Left cardiac atrium (tissue), 4 donors: ENCODE measurements around the gene ANO9. TPM values are rescaled to one million over a fixed set of nuclear protein-coding genes. Genes with fewer than 3 reads are reported as not detected.
A peak's percentile ranks its signal among the peaks of the same experiment; 100 is the strongest.
"Not testable (repeated sequence)": the region's sequence is repeated elsewhere in the genome, so short reads cannot be mapped to it uniquely, and the experiment has no call there.

Experiments
- ATAC-seq, 2 donors: fragments of 200-7000 bp; cut with Tn5 transposase; one replicate each; pipeline ENCODE4 v1.9.1; 2020; ENCODE audit warnings: mild to moderate bottlenecking in 2 of 2, moderate library complexity in 2 of 2
- DNase-seq: peaks from one replicate; pipeline ENCODE4 v3.0.0-alpha.2; 2020
- intact Hi-C, 2 donors: fragments of 100-400 bp; cut with DNase I; formaldehyde crosslinking; loops; one replicate each; pipeline versions ENCODE4 v1.14.1 to v1.15.1; 2022 to 2023
- total RNA-seq, 2 donors: library from RNA; stranded (reverse); fragmentation: NEBNext Ultra II Directional; extraction: Animal tissue kit (Norgen Biotek cat#: 25700); gene quantifications; one replicate each; pipeline ENCODE4 v1.2.1, GENCODE V29; 2021
- donor health status: DM: no; HTN: yes; CAD: no.
- donor health status: DM: no; HTN: yes; CAD: no; lungs with severe emphysema.
- donor health status: DM: yes; HTN: yes; CAD: no.
- donor health status: Dilated cardiomyopathy.

Gene ANO9
- total RNA-seq, 2 donors from 2014 or later = 0.55 to 1.6 TPM

- ATAC-seq = peak in 1 of 2 donors; percentile 47
- intact Hi-C loops = no loop called here
- peak; percentile 19 for DNase-seq
These were observed 835 bp upstream of the ANO9 start for GRCh38 chr11:442611-443081.

GRCh38 chr11:441043-441417 lies 781 bp downstream of the ANO9 start:
- intact Hi-C loops = no loop called here
- no peak for ATAC-seq
- no peak for DNase-seq

GRCh38 chr11:440065-441042 lies 1.5 kb downstream of the ANO9 start:
- ATAC-seq = no peak
- DNase-seq = peak; percentile 24
- intact Hi-C loops = no loop called here

- intact Hi-C loops = no loop called here
- DNase-seq = peak; percentile 13
These were observed 2.3 kb downstream of the ANO9 start for GRCh38 chr11:439315-440064.

GRCh38 chr11:438101-438844 lies 3.5 kb downstream of the ANO9 start:
- peak; percentile 17 for DNase-seq
- intact Hi-C loops = no loop called here

More at GRCh38 chr11:439315-440064, 2.3 kb downstream of the ANO9 start:
- ATAC-seq = no peak

GRCh38 chr11:437228-437870 lies 4.5 kb downstream of the ANO9 start:
- DNase-seq = peak; percentile 10
- no peak for ATAC-seq
- intact Hi-C loops = no loop called here

More at GRCh38 chr11:438101-438844, 3.5 kb downstream of the ANO9 start:
- no peak for ATAC-seq

GRCh38 chr11:434999-435740 lies 6.6 kb downstream of the ANO9 start:
- ATAC-seq, DNase-seq, intact Hi-C loops: not testable (repeated sequence)

GRCh38 chr11:434496-434895 lies 7.3 kb downstream of the ANO9 start:
- DNase-seq (peak; percentile 9), ATAC-seq (no peak)
- intact Hi-C loops = no loop called here

- intact Hi-C loops = no loop called here
- peak; percentile 11 for DNase-seq
- no peak for ATAC-seq
These were observed 8.2 kb downstream of the ANO9 start for GRCh38 chr11:433641-434040.

GRCh38 chr11:433111-433510 lies 8.7 kb downstream of the ANO9 start:
- DNase-seq = peak; percentile 11
- no peak for ATAC-seq
- intact Hi-C loops = no loop called here

- intact Hi-C loops = no loop called here
- DNase-seq = peak; percentile 11
- no peak for ATAC-seq
These were observed 9.2 kb downstream of the ANO9 start for GRCh38 chr11:432501-433100.

- ATAC-seq = no peak
- peak; percentile 7 for DNase-seq
- intact Hi-C loops = no loop called here
These were observed 9.9 kb downstream of the ANO9 start for GRCh38 chr11:431921-432320.

GRCh38 chr11:429931-430456 lies 11.8 kb downstream of the ANO9 start:
- peak; percentile 13 for DNase-seq
- ATAC-seq = no peak
- intact Hi-C loops = no loop called here

- peak; percentile 15 for DNase-seq
- ATAC-seq = no peak
- intact Hi-C loops = no loop called here
These were observed 12.4 kb downstream of the ANO9 start for GRCh38 chr11:429391-429790.

- DNase-seq = peak; percentile 10
- intact Hi-C loops = no loop called here
- ATAC-seq = no peak
These were observed 13.5 kb downstream of the ANO9 start for GRCh38 chr11:428295-428694.

- intact Hi-C loops = no loop called here
- ATAC-seq = no peak
- peak; percentile 19 for DNase-seq
These were observed 15.0 kb downstream of the ANO9 start for GRCh38 chr11:426851-427250.

- DNase-seq (no peak), ATAC-seq (no peak)
- intact Hi-C loops = no loop called here
These were observed 16.5 kb downstream of the ANO9 start for GRCh38 chr11:425301-425700.
